DOHH2 (cell line): ENCODE data around the gene CHIT1.

ENCODE experiments used
- EZH2phosphoT487 ChIP-seq: fragments of 200-600 bp; sonication (generic); IDR thresholded peaks from 2 replicates; pipeline ENCODE4 v1.6.1; 2017; ENCODE audit warnings: borderline replicate concordance, mild to moderate bottlenecking, antibody characterized with exemption, low read length, moderate library complexity, mixed read lengths
- TF ChIP-seq, protein P1 (sequence below): fragments of 200-600 bp; sonication (generic); IDR thresholded peaks from one replicate; pipeline ENCODE4 v1.5.1; 2014; ENCODE audit warnings: antibody characterized with exemption, mild to moderate bottlenecking, low read depth, low read length; ENCODE audit not compliant: poor library complexity, severe bottlenecking

DNA sequence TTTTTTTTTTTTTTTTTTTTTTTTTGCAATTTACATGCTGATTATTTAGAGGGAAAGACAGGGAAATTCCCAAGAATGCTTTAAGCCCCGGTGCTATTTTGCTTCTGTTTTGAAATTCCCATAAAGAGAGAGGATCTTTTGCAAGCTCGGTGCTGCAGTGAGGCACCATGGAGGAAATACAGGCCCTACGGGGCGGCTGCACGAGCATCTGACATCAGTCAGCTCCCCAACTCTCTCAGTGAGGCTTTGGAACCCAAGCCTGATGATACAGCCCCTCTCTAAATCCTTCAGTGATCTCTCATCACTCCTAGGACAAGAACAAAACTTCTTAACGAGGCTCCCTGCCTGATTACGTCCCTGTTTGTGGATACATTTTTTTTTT is 42.2 kb downstream of the CHIT1 start:
- TF ChIP-seq, protein P1, sequence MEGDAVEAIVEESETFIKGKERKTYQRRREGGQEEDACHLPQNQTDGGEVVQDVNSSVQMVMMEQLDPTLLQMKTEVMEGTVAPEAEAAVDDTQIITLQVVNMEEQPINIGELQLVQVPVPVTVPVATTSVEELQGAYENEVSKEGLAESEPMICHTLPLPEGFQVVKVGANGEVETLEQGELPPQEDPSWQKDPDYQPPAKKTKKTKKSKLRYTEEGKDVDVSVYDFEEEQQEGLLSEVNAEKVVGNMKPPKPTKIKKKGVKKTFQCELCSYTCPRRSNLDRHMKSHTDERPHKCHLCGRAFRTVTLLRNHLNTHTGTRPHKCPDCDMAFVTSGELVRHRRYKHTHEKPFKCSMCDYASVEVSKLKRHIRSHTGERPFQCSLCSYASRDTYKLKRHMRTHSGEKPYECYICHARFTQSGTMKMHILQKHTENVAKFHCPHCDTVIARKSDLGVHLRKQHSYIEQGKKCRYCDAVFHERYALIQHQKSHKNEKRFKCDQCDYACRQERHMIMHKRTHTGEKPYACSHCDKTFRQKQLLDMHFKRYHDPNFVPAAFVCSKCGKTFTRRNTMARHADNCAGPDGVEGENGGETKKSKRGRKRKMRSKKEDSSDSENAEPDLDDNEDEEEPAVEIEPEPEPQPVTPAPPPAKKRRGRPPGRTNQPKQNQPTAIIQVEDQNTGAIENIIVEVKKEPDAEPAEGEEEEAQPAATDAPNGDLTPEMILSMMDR, result no peak
- no peak for TF ChIP-seq EZH2phosphoT487
